A673 (cell line): ENCODE results near the gene RECQL5.

Source experiments
- CTCF ChIP-seq: fragments of 300-800, 200-600 bp; sonication (generic); conservative IDR thresholded peaks from 2 replicates; pipeline ENCODE4 v1.5.1; 2017; ENCODE audit warnings: low read depth, mild to moderate bottlenecking, antibody characterized with exemption, low read length, moderate library complexity, mixed read lengths
- EZH2 ChIP-seq: fragments of 200-600 bp; sonication (generic); IDR thresholded peaks from 2 replicates; pipeline ENCODE4 v1.6.1; 2017; ENCODE audit warnings: borderline replicate concordance, low read depth, mild to moderate bottlenecking, mixed read lengths, antibody characterized with exemption, low read length; ENCODE audit not compliant: poor library complexity, severe bottlenecking

GRCh38 chr17:75595920-75596313, 71.0 kb downstream of the RECQL5 start:
- no peak for TF ChIP-seq CTCF
- no peak for TF ChIP-seq EZH2
